H54 (cell line): ENCODE results near the gene KATNAL1.
A peak's percentile ranks its signal among the peaks of the same experiment; 100 is the strongest.
"Not testable (repeated sequence)": the region's sequence is repeated elsewhere in the genome, so short reads cannot be mapped to it uniquely, and the experiment has no call there.

Experiments used
- DNase-seq: peaks from one replicate; pipeline ENCODE4 v3.0.0; 2011; ENCODE audit warnings: low spot score, mixed read lengths; ENCODE audit not compliant: insufficient read length
- FAIRE-seq: peaks from 3 replicates; lab custom pipeline; 2011; peaks lifted over from hg19 to GRCh38; lab: Jason Lieb, UNC
- POLR2A ChIP-seq: IDR thresholded peaks from 2 replicates; pipeline ENCODE4 v1.6.1; 2011; ENCODE audit warnings: low read depth, mild to moderate bottlenecking, low read length

KATNAL1 gene

DNA sequence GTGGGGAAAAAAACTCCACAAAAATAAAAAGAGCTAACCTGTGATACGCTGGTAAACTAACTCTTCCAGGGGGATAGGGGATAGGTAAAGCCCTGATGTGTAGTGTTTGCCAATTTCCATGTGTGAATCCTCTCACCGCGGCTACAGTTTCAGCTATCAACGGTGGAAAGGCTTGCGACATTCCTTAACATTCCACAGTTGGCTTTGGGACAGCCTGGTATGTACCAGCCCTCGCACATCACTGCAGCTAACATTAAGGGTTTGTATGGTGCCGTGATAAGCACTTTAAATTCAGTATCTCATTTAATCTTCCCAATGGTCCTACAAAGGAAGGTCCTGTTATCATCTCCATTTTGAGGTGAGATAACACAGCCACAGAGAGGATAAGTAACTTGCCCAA is 112.4 kb downstream of the KATNAL1 start:
- FAIRE-seq (no peak), DNase-seq (no peak)
- TF ChIP-seq POLR2A, result no peak

DNA sequence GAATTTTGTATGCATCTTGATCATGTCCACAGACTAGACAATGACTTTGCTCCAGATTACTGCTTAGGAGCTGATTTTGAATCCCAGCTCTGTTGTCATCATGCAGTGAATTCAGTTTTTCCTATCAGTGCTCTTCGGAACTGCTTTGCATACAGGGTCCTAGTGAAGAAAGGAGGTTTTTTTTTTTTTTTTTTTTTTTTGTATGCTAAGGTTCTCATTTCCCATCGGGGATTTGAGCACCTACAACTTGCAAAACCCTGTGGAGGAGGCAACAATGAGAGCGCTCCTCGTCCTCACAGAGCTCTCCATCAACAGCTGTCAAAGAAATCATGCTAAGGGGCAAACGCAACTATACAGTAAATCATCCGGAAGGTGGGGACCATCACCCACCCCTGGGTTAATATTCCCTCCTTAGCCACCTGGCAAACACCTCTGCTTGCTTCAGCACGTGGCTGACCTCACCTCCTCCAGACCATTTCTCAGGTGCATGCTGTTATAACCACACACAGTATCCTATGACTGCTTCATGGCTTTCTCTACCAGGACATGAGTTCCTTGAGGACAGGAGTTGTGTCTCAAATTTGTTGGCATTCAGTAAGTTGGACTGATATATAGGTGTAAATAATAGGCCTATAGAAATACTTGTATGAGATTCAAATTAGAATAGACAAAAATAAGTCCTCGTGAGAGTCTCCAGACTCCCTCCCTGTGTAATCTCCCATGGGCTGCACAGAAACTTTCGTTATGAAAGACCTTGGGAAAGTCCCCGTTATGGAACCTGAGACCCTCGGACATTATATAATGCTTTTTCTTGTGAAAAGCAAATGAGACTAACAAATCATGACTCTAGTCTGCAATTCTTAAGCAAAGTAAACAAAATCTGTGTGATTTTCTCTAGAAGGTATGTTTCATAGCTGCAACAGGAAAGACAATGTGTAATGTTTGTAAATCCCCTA is 113.8 kb downstream of the KATNAL1 start:
- FAIRE-seq (no peak), DNase-seq (no peak)
- TF ChIP-seq POLR2A, result no peak

DNA sequence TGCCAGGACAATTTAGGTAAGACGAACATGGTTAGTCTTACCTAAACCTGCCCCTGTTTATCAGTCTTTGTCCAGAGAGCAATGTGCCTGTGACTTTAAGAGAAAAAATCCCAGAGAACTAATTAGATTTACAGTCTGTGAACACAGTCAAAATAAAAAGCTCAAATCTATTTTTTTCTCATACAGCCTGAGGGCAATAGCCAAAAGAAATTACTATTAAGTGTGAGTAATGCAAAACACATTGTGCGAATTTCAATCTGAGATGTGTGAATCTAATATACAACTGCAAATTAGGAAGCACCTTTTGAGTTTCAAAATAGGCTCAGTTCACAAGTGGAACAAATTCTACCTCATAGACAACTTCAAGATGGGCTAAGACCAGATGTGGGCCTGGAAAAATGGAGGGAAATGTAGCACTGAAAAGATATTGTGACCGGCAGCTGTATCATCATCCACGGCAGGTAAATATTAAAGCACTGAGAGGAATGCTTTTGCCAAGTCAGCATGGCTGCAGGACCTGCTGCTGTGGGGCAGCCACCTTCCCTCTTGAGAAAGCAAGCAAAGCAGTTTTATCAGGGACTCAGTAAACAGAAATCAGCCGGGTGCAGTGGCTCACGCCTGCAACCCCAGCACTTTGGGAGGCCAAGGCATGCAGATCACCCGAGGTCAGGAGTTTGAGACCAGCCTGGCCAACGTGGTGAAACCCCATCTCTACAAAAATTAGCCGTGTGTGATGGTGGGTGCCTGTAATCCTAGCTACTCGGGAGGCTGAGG is 114.8 kb downstream of the KATNAL1 start:
- TF ChIP-seq POLR2A, result no peak
- FAIRE-seq (no peak), DNase-seq (no peak)

DNA sequence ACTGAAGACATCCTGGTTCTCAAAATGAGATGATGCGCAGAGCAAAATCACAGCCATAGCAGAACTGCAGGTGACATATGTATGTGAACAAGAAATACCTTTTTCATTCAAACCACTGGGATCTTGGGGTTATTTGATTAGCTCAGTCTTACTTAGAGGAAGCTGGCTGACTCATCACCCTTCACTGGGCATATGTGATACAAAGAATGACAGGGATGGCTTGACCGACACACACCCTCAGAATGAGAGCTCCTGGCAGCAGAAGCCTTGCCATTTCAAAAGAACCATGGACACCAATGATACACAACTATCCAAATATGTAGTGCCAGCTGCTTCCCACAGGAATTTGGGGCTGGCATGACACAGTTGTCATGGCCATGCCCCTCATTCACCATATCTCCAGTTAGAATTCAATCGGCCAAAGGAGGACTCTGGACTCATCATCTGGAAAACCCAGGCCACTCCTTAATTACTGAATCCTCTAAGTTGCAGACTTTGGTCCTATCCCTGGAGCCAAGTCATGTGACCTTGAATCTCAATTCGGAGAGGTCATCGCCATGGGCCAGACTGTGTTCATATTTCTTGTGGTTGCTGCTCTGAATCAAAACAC is 115.8 kb downstream of the KATNAL1 start:
- FAIRE-seq (no peak), DNase-seq (peak; percentile 9)
- no peak for TF ChIP-seq POLR2A

DNA sequence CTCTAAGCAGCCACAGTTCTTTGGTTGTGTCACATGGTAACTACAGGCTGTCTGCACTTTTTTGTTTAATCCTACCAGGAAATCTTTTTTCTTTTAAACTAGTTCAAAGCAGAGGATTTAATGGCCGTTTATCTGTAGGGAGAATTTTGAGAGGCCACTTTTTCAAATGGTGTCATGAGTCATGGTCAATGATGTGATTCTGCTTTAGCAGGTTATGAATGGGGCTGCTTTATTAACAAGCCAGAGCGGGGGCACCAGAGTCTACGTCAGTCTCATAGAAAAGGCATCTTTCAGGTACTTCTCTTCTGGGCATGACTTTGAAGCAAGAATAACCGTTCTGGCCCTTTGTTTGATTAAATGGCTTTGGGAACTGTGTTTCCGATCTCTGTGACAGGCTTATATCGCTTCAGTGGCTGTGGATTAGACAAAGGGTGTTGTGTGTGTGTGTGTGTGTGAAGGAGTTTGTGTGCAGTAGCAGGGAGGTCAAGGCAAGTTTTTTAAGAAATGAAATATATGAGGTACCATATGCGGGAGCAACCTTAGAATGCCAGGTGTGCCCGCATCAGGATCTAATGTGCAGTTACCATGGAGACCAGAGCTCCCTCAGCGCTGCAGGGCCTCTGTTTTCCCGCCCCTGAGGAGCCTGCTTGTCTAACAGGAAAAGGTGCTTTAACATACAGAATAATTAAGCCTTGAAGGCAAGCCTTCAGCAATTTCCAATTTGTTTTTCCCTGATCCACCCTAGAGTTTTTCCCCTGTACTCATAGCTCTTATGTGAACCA is 120.5 kb downstream of the KATNAL1 start:
- DNase-seq (no peak), FAIRE-seq (no peak)
- TF ChIP-seq POLR2A, result no peak

DNA sequence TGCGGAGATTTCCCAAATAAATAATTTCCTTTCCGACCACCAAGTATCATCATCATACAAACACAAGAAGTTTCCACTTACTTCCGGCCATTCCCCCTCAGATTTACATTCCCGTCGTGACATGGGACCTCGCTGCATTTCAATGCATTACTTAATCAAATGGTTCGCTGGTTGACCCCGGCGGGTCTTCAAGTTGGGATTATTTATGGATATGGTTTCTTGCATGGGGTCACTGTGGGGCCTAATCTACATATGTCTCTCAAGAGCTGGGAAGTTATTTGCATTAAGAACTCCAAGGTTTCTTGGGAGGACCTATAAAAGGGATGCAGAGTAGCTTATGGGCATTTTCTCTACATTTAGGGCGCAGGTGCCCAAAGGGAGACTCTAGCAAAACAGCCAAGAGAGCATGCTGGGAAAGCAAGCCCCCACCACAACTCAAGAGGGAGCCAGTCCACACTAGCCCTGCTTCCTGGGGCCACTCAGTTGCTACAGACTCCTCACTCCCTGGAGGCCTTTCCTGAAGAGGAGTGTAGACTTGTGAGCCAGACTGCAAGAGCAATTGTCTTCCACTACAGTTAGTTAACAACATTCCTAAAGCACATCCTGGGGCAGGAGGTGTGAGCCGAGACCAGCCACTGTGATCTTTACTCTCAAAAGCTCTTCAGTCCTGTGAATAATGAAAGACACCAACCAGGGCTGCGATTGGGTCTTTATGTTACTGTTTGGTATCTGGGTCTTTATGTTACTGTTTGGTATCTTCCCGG is 125.3 kb downstream of the KATNAL1 start:
- DNase-seq, result no peak
- no peak for FAIRE-seq
- TF ChIP-seq POLR2A, result no peak

DNA sequence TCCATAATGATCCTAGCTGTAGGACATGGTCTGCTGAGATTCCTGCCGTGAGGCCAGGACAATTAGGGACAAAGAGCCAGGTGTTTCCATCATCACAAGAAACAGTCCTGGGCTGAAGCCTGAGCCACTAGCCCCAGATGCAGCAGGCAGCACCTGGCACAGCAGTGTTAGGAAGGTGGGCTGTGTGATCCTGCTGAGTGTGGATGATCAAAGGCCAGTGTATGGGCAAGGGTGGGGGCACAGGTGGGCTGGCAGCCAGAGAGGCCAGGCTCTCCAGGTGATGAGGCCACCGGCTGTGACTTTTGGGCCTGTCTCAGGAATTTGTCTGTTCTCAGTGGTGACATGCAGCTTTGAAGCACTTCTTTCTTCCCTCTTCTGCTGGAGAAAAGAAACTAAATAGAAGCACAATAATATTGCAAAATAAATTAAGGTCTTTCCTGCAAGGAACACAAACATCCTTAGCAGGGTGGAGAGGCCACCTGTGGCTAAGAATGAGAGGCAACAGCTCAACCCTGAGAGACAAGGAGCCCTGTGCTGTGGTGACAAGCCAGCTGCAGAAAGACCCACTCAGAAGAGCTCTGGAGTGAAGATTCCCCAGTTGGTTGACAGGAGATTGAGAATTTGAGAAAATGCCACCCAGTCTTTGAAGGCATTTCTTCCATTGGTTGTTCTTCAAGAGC is 127.6 kb downstream of the KATNAL1 start:
- FAIRE-seq (no peak), DNase-seq (no peak)
- no peak for TF ChIP-seq POLR2A

DNA sequence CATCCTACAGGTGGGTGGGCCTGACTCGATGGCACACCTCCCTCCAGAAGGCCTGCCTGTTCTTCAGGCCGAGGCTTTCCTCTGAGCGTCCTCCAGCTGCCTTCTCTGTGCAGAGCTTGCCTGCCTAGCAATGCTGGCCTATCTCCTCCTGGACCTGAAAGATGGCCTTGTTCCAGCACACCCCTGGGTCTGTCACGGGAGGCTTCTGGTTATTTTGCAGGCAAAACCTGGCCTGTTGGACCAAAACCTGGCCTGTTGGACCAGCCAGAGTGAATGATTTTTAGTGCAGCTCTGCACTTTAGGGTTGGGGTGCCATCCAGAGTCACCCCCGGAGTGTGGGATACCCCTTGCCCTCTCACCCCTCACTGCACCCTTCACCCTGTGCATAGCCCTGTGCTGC is 128.4 kb downstream of the KATNAL1 start:
- FAIRE-seq (no peak), DNase-seq (no peak)
- no peak for TF ChIP-seq POLR2A

DNA sequence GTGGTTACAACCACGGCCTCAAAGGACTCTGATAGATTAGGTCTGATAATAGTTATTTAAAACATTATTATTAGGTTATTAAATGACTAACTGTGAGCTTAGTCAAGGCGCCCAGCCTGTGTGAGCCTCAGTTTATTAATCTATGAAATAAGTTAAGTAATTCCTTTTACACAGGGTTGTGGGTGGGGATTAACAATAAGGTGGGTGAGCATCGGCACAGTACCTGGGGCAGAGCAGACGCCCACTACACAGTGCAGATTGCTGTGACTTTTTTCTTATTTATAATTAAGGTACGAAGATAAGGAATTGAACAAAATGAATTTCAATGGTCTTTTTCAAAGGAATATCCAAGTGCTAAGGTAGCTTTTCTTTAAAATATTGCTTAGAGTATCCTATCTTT is 132.2 kb downstream of the KATNAL1 start:
- no peak for TF ChIP-seq POLR2A
- DNase-seq, result no peak
- FAIRE-seq, result no peak

DNA sequence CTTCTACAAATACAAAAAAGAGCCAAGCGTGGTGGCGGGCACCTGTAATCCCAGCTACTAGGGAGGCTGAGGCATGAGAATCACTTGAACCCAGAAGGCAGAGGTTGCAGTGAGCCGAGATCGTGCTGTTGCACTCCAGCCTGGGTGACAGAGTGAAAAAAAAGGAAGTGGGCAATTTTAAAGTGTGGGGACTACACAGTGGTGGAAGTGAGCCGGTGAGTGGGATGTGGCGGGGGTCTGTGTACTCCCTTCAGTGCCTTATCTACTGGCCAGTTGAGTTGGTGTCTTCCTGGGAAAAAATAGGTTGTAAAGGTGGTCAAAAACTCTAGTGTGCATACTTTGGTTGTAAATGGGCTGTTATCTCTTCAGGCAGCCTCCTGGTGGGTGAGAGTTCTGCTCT is 133.1 kb downstream of the KATNAL1 start:
- FAIRE-seq, DNase-seq: not testable (repeated sequence)

DNA sequence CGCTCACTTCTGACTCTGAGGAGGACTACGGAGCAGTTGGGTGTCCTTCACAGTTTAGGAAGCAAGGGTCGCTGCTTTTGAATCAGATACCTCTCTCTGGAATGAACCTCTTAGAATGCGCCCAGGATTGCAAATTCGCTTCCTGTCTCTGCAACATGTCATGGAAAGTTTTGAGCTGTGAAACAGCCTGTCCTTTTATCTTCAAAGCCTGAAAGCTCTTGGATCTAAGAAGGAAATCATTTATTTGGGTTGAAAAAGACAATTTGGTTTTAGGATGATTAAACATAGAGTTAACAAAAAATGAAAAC is 134.1 kb downstream of the KATNAL1 start:
- DNase-seq (no peak), FAIRE-seq (no peak)
- TF ChIP-seq POLR2A, result no peak

DNA sequence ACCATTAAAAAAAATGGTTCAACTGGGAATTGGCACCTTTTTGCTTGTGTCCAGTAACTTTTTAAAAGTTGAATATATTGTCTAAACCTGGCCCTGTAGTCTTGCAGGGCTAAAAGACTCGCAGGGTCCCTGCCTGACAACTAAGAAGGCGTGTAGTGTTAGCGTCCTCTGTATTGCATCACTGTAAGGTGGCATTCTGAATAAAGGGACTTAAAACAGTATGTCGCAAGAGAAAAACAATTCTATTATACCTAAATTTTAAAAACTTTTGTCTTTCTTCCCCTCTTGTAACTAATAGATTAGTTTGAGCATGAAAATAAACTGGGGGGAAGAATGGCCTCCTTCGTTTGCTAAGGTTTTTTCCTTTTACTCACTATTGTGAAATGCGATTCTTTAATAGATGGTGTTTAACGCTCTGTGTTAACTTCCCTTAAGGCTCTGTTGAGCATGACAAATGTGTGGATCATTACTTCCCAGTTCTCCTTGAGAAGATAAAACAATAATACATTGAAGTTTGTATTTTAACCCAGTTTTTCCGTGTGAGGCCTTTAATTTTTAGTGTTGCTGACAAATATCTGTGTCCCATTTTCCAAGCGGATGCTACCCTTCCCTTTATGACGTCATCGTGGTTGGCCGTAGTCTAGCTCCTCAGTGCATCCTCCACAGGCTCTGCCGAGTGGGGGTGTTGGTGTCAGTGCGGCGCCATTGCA is 134.6 kb downstream of the KATNAL1 start:
- DNase-seq (no peak), FAIRE-seq (no peak)
- TF ChIP-seq POLR2A, result no peak
